GM20431 (cell line): ENCODE results near the gene C3orf70.

Experiments
- in situ Hi-C: fragments of 300-500 bp; cut with MseI, MboI; formaldehyde crosslinking; loops from one replicate; pipeline ENCODE4 v1.15.0; 2020; ENCODE audit warnings: low sequenced_read_pairs; ENCODE audit not compliant: unreplicated experiment

The C3orf70 gene

GRCh38 chr3:185090811-185091210 lies 62.0 kb downstream of the C3orf70 start:
- in situ Hi-C loops, result no loop called here

- in situ Hi-C loops, result no loop called here
Measured at GRCh38 chr3:185089751-185090150, 63.1 kb downstream of the C3orf70 start.

GRCh38 chr3:185089343-185089742 lies 63.5 kb downstream of the C3orf70 start:
- in situ Hi-C loops, result no loop called here

GRCh38 chr3:185087419-185087818 lies 65.4 kb downstream of the C3orf70 start:
- in situ Hi-C loops, result no loop called here

GRCh38 chr3:185084901-185085300 lies 68.0 kb downstream of the C3orf70 start:
- in situ Hi-C loops, result no loop called here

- in situ Hi-C loops, result no loop called here
Measured at GRCh38 chr3:185084402-185084801, 68.5 kb downstream of the C3orf70 start.

GRCh38 chr3:185082829-185083228 lies 70.0 kb downstream of the C3orf70 start:
- in situ Hi-C loops, result no loop called here

- in situ Hi-C loops, result no loop called here
Measured at GRCh38 chr3:185082149-185082548, 70.7 kb downstream of the C3orf70 start.

GRCh38 chr3:185081521-185081920 lies 71.3 kb downstream of the C3orf70 start:
- in situ Hi-C loops, result no loop called here

- in situ Hi-C loops, result no loop called here
Measured at GRCh38 chr3:185079625-185080024, 73.2 kb downstream of the C3orf70 start.

GRCh38 chr3:185076219-185076618 lies 76.6 kb downstream of the C3orf70 start:
- in situ Hi-C loops, result no loop called here

GRCh38 chr3:185075547-185075946 lies 77.3 kb downstream of the C3orf70 start:
- in situ Hi-C loops, result no loop called here

- in situ Hi-C loops, result no loop called here
Measured at GRCh38 chr3:185071287-185071800, 81.5 kb downstream of the C3orf70 start.

- in situ Hi-C loops, result no loop called here
Measured at GRCh38 chr3:185070491-185071286, 82.2 kb downstream of the C3orf70 start.

GRCh38 chr3:185069037-185070030 lies 83.5 kb downstream of the C3orf70 start:
- in situ Hi-C loops, result no loop called here

- in situ Hi-C loops, result no loop called here
Measured at GRCh38 chr3:185067173-185067572, 85.7 kb downstream of the C3orf70 start.

GRCh38 chr3:185066251-185066650 lies 86.6 kb downstream of the C3orf70 start:
- in situ Hi-C loops, result no loop called here

GRCh38 chr3:185065059-185065458 lies 87.8 kb downstream of the C3orf70 start:
- in situ Hi-C loops, result no loop called here

GRCh38 chr3:185063431-185063830 lies 89.4 kb downstream of the C3orf70 start:
- in situ Hi-C loops, result no loop called here

- in situ Hi-C loops, result no loop called here
Measured at GRCh38 chr3:185062191-185062590, 90.7 kb downstream of the C3orf70 start.

- in situ Hi-C loops, result no loop called here
Measured at GRCh38 chr3:185060655-185061054, 92.2 kb downstream of the C3orf70 start.
